ENCODE results near the gene TARS2.

TARS2 gene

GRCh38 chr1:150507912-150508864 lies 21.0 kb downstream of the TARS2 start, which contains the start of gene ECM1:
TSS of gene ECM1 (plus strand) at chr1:150508109. CDS start at chr1:150508210, 101 bp downstream.
- no peaks in the 10 kb centered on the region for H3F3A ChIP-seq (ENCODE audit: insufficient read depth, low read length)
- no peak for DNase-seq
- no peaks in the 10 kb centered on the region for H3K36me3 ChIP-seq (replicated peaks; ENCODE audit: insufficient read depth, low read length)
- TF ChIP-seq EZH2phosphoT487 (IDR thresholded peaks at IDR 0.05; ENCODE audit: low read length) (no peak), CTCF (IDR thresholded peaks at IDR 0.05; ENCODE audit: low read length) (no peak), EZH2 (optimal IDR thresholded peaks at IDR 0.05; ENCODE audit: low read depth, low read length) (no peak)
- no peaks in the 10 kb centered on the region for H4K20me1 ChIP-seq (ENCODE audit: insufficient read depth, low read length)
- no peak within 1 kb of the TSS for H3K4me3 ChIP-seq (ENCODE audit: low read length)
- no peak within 1 kb of the TSS for H3K4me2 ChIP-seq (ENCODE audit: low read depth, low read length)
- H3K9ac ChIP-seq (ENCODE audit: low read length) = no peak within 1 kb of the TSS
- no peaks in the 10 kb centered on the region for H3K4me1 ChIP-seq (ENCODE audit: low read length)
- no peaks in the 10 kb centered on the region for H3K9me2 ChIP-seq (replicated peaks; ENCODE audit: insufficient read depth, low read length)
- no peak within 1 kb of the TSS for H3K27ac ChIP-seq (ENCODE audit: low read length)
- no peaks in the 10 kb centered on the region for H3K79me2 ChIP-seq (ENCODE audit: low read length)
- H3K27me3 ChIP-seq (replicated peaks; ENCODE audit: insufficient read depth, low read length) = no peaks in the 10 kb centered on the region
- no peak within 1 kb of the TSS for H2AFZ ChIP-seq (ENCODE audit: low read length)
- no peaks in the 10 kb centered on the region for H3K9me3 ChIP-seq (replicated peaks; ENCODE audit: insufficient read depth, low read length)

GRCh38 chr1:150508982-150509381 lies 21.8 kb downstream of the TARS2 start:
- Histone ChIP-seq H3F3A (ENCODE audit: insufficient read depth, low read length) (no peaks in the 10 kb centered on the region), H3K4me1 (ENCODE audit: low read length) (no peaks in the 10 kb centered on the region), H3K27ac (ENCODE audit: low read length) (no peak overlapping the region), H3K9me3 (replicated peaks; ENCODE audit: insufficient read depth, low read length) (no peaks in the 10 kb centered on the region), H4K20me1 (ENCODE audit: insufficient read depth, low read length) (no peaks in the 10 kb centered on the region), H3K9ac (ENCODE audit: low read length) (no peak overlapping the region), H3K4me3 (ENCODE audit: low read length) (no peak overlapping the region), H3K9me2 (replicated peaks; ENCODE audit: insufficient read depth, low read length) (no peaks in the 10 kb centered on the region), H2AFZ (ENCODE audit: low read length) (no peak overlapping the region), H3K4me2 (ENCODE audit: low read depth, low read length) (no peak overlapping the region), H3K27me3 (replicated peaks; ENCODE audit: insufficient read depth, low read length) (no peaks in the 10 kb centered on the region), H3K36me3 (replicated peaks; ENCODE audit: insufficient read depth, low read length) (no peaks in the 10 kb centered on the region), H3K79me2 (ENCODE audit: low read length) (no peaks in the 10 kb centered on the region)
- no peak for DNase-seq
- TF ChIP-seq CTCF (IDR thresholded peaks at IDR 0.05; ENCODE audit: low read length) (no peak), EZH2phosphoT487 (IDR thresholded peaks at IDR 0.05; ENCODE audit: low read length) (no peak), EZH2 (optimal IDR thresholded peaks at IDR 0.05; ENCODE audit: low read depth, low read length) (no peak)

- H3K4me3 ChIP-seq (ENCODE audit: low read length) = no peak overlapping the region
- no peak overlapping the region for H3K27ac ChIP-seq (ENCODE audit: low read length)
- H3K4me2 ChIP-seq (ENCODE audit: low read depth, low read length) = no peak overlapping the region
- no peak overlapping the region for H3K9ac ChIP-seq (ENCODE audit: low read length)
- no peaks in the 10 kb centered on the region for H3K36me3 ChIP-seq (replicated peaks; ENCODE audit: insufficient read depth, low read length)
- no peaks in the 10 kb centered on the region for H4K20me1 ChIP-seq (ENCODE audit: insufficient read depth, low read length)
- H3F3A ChIP-seq (ENCODE audit: insufficient read depth, low read length) = no peaks in the 10 kb centered on the region
- 0 out of 2 replicates have a peak, but pooled peaks cover 4% of the 10 kb centered on the region for H3K4me1 ChIP-seq (ENCODE audit: low read length)
- no peaks in the 10 kb centered on the region for H3K79me2 ChIP-seq (ENCODE audit: low read length)
- no peaks in the 10 kb centered on the region for H3K27me3 ChIP-seq (replicated peaks; ENCODE audit: insufficient read depth, low read length)
- H3K9me2 ChIP-seq (replicated peaks; ENCODE audit: insufficient read depth, low read length) = no peaks in the 10 kb centered on the region
- TF ChIP-seq EZH2 (optimal IDR thresholded peaks at IDR 0.05; ENCODE audit: low read depth, low read length) = no peak
- no peak for TF ChIP-seq CTCF (IDR thresholded peaks at IDR 0.05; ENCODE audit: low read length)
- no peak for TF ChIP-seq EZH2phosphoT487 (IDR thresholded peaks at IDR 0.05; ENCODE audit: low read length)
- no peak for DNase-seq
- no peaks in the 10 kb centered on the region for H3K9me3 ChIP-seq (replicated peaks; ENCODE audit: insufficient read depth, low read length)
- no peak overlapping the region for H2AFZ ChIP-seq (ENCODE audit: low read length)
Observed at GRCh38 chr1:150511551-150511950, 24.3 kb downstream of the TARS2 start.
